Ishikawa (cell line): Measurements from ENCODE around the gene REG4.

ENCODE experiments used
- CEBPB ChIP-seq: IDR thresholded peaks from 2 replicates; pipeline ENCODE4 v1.6.1; 2012
- CREB1 ChIP-seq: IDR thresholded peaks from 2 replicates; pipeline ENCODE4 v1.6.1; 2012; ENCODE audit warnings: low read depth
- EGR1 ChIP-seq: IDR thresholded peaks from 2 replicates; pipeline ENCODE4 v1.6.1; 2012
- EP300 ChIP-seq: IDR thresholded peaks from 2 replicates; pipeline ENCODE4 v1.6.1; 2012; ENCODE audit warnings: borderline replicate concordance
- FOXM1 ChIP-seq: IDR thresholded peaks from 2 replicates; pipeline ENCODE4 v1.6.1; 2012; ENCODE audit warnings: low read depth, borderline replicate concordance
- MAX ChIP-seq: IDR thresholded peaks from 2 replicates; pipeline ENCODE4 v1.6.1; 2012
- NFIC ChIP-seq: IDR thresholded peaks from 2 replicates; pipeline ENCODE4 v1.6.1; 2012
- RAD21 ChIP-seq: IDR thresholded peaks from 2 replicates; pipeline ENCODE4 v1.6.1; 2012; ENCODE audit warnings: low read depth
- REST ChIP-seq: IDR thresholded peaks from 2 replicates; pipeline ENCODE4 v1.6.1; 2012; ENCODE audit warnings: low read depth, mild to moderate bottlenecking
- TAF1 ChIP-seq: IDR thresholded peaks from 2 replicates; pipeline ENCODE4 v1.6.1; 2012; ENCODE audit warnings: low read depth, mild to moderate bottlenecking
- TCF12 ChIP-seq: IDR thresholded peaks from 2 replicates; pipeline ENCODE4 v1.6.1; 2012; ENCODE audit warnings: low read depth
- TEAD4 ChIP-seq: IDR thresholded peaks from 2 replicates; pipeline ENCODE4 v1.6.1; 2012
- USF1 ChIP-seq: IDR thresholded peaks from 2 replicates; pipeline ENCODE4 v1.6.1; 2012
- YY1 ChIP-seq: IDR thresholded peaks from 2 replicates; pipeline ENCODE4 v1.6.1; 2012; ENCODE audit warnings: low read depth
- ZBTB7A ChIP-seq: IDR thresholded peaks from 2 replicates; pipeline ENCODE4 v1.6.1; 2012; ENCODE audit warnings: low read depth

Gene REG4

GRCh38 chr1:119815928-119816327 lies 4.7 kb upstream of the REG4 start:
- TF ChIP-seq CEBPB (no peak), RAD21 (no peak), TEAD4 (no peak), MAX (no peak)

- TF ChIP-seq MAX (no peak), TEAD4 (no peak), EGR1 (no peak), USF1 (no peak), RAD21 (no peak), YY1 (no peak)
Observed at GRCh38 chr1:119815361-119815760, 4.1 kb upstream of the REG4 start.

- TF ChIP-seq CREB1, result no peak
- no peak for TF ChIP-seq ZBTB7A
- no peak for TF ChIP-seq EGR1
- TF ChIP-seq MAX, result no peak
- TF ChIP-seq EP300, result no peak
- no peak for TF ChIP-seq TEAD4
- no peak for TF ChIP-seq USF1
- TF ChIP-seq RAD21, result no peak
- no peak for TF ChIP-seq NFIC
- TF ChIP-seq CEBPB, result no peak
- no peak for TF ChIP-seq REST
- TF ChIP-seq YY1, result no peak
- no peak for TF ChIP-seq TCF12
- no peak for TF ChIP-seq TAF1
Observed at GRCh38 chr1:119814288-119814687, 3.0 kb upstream of the REG4 start.

- no peak for TF ChIP-seq TEAD4
- no peak for TF ChIP-seq TAF1
- TF ChIP-seq TCF12, result no peak
- TF ChIP-seq USF1, result no peak
- TF ChIP-seq CREB1, result no peak
- TF ChIP-seq FOXM1, result no peak
- TF ChIP-seq EP300, result no peak
- TF ChIP-seq MAX, result no peak
- TF ChIP-seq NFIC, result no peak
- TF ChIP-seq YY1, result no peak
- no peak for TF ChIP-seq RAD21
- TF ChIP-seq EGR1, result no peak
Observed at GRCh38 chr1:119811985-119812557, 811 bp upstream of the REG4 start.

- TF ChIP-seq RAD21 (peak; percentile 73), TEAD4 (no peak), TAF1 (no peak), CEBPB (no peak)
Observed at GRCh38 chr1:119808972-119809550, 2.2 kb downstream of the REG4 start.

- no peak for TF ChIP-seq FOXM1
Observed at GRCh38 chr1:119808491-119808890, 2.8 kb downstream of the REG4 start.

GRCh38 chr1:119806489-119806888 lies 4.8 kb downstream of the REG4 start:
- no peak for TF ChIP-seq ZBTB7A
- no peak for TF ChIP-seq TAF1
- no peak for TF ChIP-seq USF1
- TF ChIP-seq TEAD4, result no peak
- TF ChIP-seq EGR1, result no peak
- no peak for TF ChIP-seq YY1
- TF ChIP-seq MAX, result no peak
- TF ChIP-seq EP300, result no peak
- no peak for TF ChIP-seq TCF12
